ENCODE results near the gene ABLIM1.

ABLIM1 gene

GRCh38 chr10:114489521-114490310 is 168.4 kb downstream of the ABLIM1 start:
- no peak for DNase-seq (ENCODE audit: low read depth in 2 of 2)

GRCh38 chr10:114487815-114488536 is 170.1 kb downstream of the ABLIM1 start:
- no peak for DNase-seq (ENCODE audit: low read depth in 2 of 2)

- no peak for DNase-seq (ENCODE audit: low read depth in 2 of 2)
These were observed 170.9 kb downstream of the ABLIM1 start for GRCh38 chr10:114486938-114487814.

- no peak for DNase-seq (ENCODE audit: low read depth in 2 of 2)
These were observed 172.2 kb downstream of the ABLIM1 start for GRCh38 chr10:114485696-114486400.

GRCh38 chr10:114483575-114483974 is 174.5 kb downstream of the ABLIM1 start:
- DNase-seq (ENCODE audit: low read depth in 2 of 2), result no peak

- DNase-seq (ENCODE audit: low read depth in 2 of 2), result no peak
These were observed 175.4 kb downstream of the ABLIM1 start for GRCh38 chr10:114482480-114483304.

GRCh38 chr10:114481055-114481454 is 177.0 kb downstream of the ABLIM1 start:
- no peak for DNase-seq (ENCODE audit: low read depth in 2 of 2)

- no peak for DNase-seq (ENCODE audit: low read depth in 2 of 2)
These were observed 178.2 kb downstream of the ABLIM1 start for GRCh38 chr10:114479836-114480235.

- no peak for DNase-seq (ENCODE audit: low read depth in 2 of 2)
These were observed 178.8 kb downstream of the ABLIM1 start for GRCh38 chr10:114479307-114479706.

- DNase-seq (ENCODE audit: low read depth in 2 of 2), result no peak
These were observed 179.8 kb downstream of the ABLIM1 start for GRCh38 chr10:114478281-114478680.

- DNase-seq (ENCODE audit: low read depth in 2 of 2), result no peak
These were observed 180.8 kb downstream of the ABLIM1 start for GRCh38 chr10:114477285-114477684.

GRCh38 chr10:114474989-114475388 is 183.1 kb downstream of the ABLIM1 start:
- no peak for DNase-seq (ENCODE audit: low read depth in 2 of 2)

GRCh38 chr10:114473776-114474175 is 184.3 kb downstream of the ABLIM1 start:
- DNase-seq (ENCODE audit: low read depth in 2 of 2), result no peak

- DNase-seq (ENCODE audit: low read depth in 2 of 2), result no peak
These were observed 185.2 kb downstream of the ABLIM1 start for GRCh38 chr10:114472877-114473253.

- DNase-seq (ENCODE audit: low read depth in 2 of 2), result no peak
These were observed 185.9 kb downstream of the ABLIM1 start for GRCh38 chr10:114471906-114472876.

- peak; percentile 34 to 49 for DNase-seq (ENCODE audit: low read depth in 2 of 2)
These were observed 186.8 kb downstream of the ABLIM1 start for GRCh38 chr10:114470956-114471905.

- no peak for DNase-seq (ENCODE audit: low read depth in 2 of 2)
These were observed 187.7 kb downstream of the ABLIM1 start for GRCh38 chr10:114470361-114470760.

- DNase-seq (ENCODE audit: low read depth in 2 of 2), result peak in 1 of 2 experiments; percentile 21
These were observed 199.1 kb downstream of the ABLIM1 start for GRCh38 chr10:114458955-114459354.

All from stimulated activated CD4-positive, alpha-beta T cell treated with anti-CD3 and anti-CD28 coated beads, Interleukin-12 subunit alpha, Interleukin-12 subunit beta, amount 100 ng/mL, for 24 hours (primary cell).